Testis (tissue), 2 donors: ENCODE measurements around the gene EPHB4.

Experiments used
- POLR2A ChIP-seq: fragments of 450-650 bp; IDR thresholded peaks from one replicate; pipeline ENCODE4 v1.6.1; 2017; ENCODE audit warnings: antibody characterized with exemption, mild to moderate bottlenecking, moderate library complexity
- TF ChIP-seq, protein P1 (sequence below), 3 experiments: fragments of 450-650 bp in 2 of 3; fragments of 200-600 bp in 1 of 3; sonication (generic) in 1 of 3; IDR thresholded peaks; one replicate each; pipeline ENCODE4 v1.5.1; 2016 to 2019; ENCODE audit warnings: antibody characterized with exemption in 3 of 3, mild to moderate bottlenecking in 2 of 3, moderate library complexity in 1 of 3

GRCh38 chr7:100765250-100765649 lies 62.1 kb downstream of the EPHB4 start:
- TF ChIP-seq POLR2A = no peak
- TF ChIP-seq, protein P1, sequence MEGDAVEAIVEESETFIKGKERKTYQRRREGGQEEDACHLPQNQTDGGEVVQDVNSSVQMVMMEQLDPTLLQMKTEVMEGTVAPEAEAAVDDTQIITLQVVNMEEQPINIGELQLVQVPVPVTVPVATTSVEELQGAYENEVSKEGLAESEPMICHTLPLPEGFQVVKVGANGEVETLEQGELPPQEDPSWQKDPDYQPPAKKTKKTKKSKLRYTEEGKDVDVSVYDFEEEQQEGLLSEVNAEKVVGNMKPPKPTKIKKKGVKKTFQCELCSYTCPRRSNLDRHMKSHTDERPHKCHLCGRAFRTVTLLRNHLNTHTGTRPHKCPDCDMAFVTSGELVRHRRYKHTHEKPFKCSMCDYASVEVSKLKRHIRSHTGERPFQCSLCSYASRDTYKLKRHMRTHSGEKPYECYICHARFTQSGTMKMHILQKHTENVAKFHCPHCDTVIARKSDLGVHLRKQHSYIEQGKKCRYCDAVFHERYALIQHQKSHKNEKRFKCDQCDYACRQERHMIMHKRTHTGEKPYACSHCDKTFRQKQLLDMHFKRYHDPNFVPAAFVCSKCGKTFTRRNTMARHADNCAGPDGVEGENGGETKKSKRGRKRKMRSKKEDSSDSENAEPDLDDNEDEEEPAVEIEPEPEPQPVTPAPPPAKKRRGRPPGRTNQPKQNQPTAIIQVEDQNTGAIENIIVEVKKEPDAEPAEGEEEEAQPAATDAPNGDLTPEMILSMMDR (IDR thresholded peaks at IDR 0.05) = no peak
